ENCODE measurements around the gene ALG1.
"Not testable (repeated sequence)": the region's sequence is repeated elsewhere in the genome, so short reads cannot be mapped to it uniquely, and the experiment has no call there.

Gene ALG1

GRCh38 chr16:5045499-5046115, 26.0 kb upstream of the ALG1 start:
- no peak for DNase-seq

- DNase-seq, result no peak
These were observed 24.7 kb upstream of the ALG1 start for GRCh38 chr16:5046914-5047313.

- no peak for DNase-seq
These were observed 16.5 kb upstream of the ALG1 start for GRCh38 chr16:5054876-5055865.

GRCh38 chr16:5056352-5056751, 15.3 kb upstream of the ALG1 start:
- DNase-seq, result no peak

- no peak for DNase-seq
These were observed 13.2 kb upstream of the ALG1 start for GRCh38 chr16:5058476-5058875.

- DNase-seq, result no peak
These were observed 12.1 kb upstream of the ALG1 start for GRCh38 chr16:5059386-5060072.

GRCh38 chr16:5060073-5060641, 11.5 kb upstream of the ALG1 start:
- no peak for DNase-seq

- no peak for DNase-seq
These were observed 9.6 kb upstream of the ALG1 start for GRCh38 chr16:5062051-5062450.

GRCh38 chr16:5062790-5063765, 8.6 kb upstream of the ALG1 start:
- no peak for DNase-seq

GRCh38 chr16:5064915-5065314, 6.7 kb upstream of the ALG1 start:
- DNase-seq, result no peak

GRCh38 chr16:5065326-5065725, 6.3 kb upstream of the ALG1 start:
- no peak for DNase-seq

GRCh38 chr16:5065813-5066212, 5.8 kb upstream of the ALG1 start, which contains the start of gene C16orf89:
C16orf89 (minus strand) TSS chr16:5065956; CDS start chr16:5065908, 48 bp downstream.
- DNase-seq, result no peak

GRCh38 chr16:5066511-5066910, 5.1 kb upstream of the ALG1 start:
- no peak for DNase-seq

- no peak for DNase-seq
These were observed 2.6 kb upstream of the ALG1 start for GRCh38 chr16:5069048-5069447.

GRCh38 chr16:5069854-5070253, 1.8 kb upstream of the ALG1 start:
- DNase-seq, result no peak

- no peak for DNase-seq
These were observed 1.0 kb upstream of the ALG1 start for GRCh38 chr16:5070431-5071186.

GRCh38 chr16:5071341-5071680, 332 bp upstream of the ALG1 start:
- DNase-seq, result no peak

GRCh38 chr16:5072334-5073278, 963 bp downstream of the ALG1 start:
- no peak for DNase-seq

- DNase-seq, result no peak
These were observed 1.6 kb downstream of the ALG1 start for GRCh38 chr16:5073279-5073629.

GRCh38 chr16:5073771-5074170, 2.1 kb downstream of the ALG1 start:
- not testable (repeated sequence) for DNase-seq

Measured in NCI-H1092 (cell line).